Astrocyte (in vitro differentiated cells and primary cell): Measurements from ENCODE around the gene ATP2C1. TPM values are rescaled to one million over a fixed set of nuclear protein-coding genes. Genes with fewer than 3 reads are reported as not detected.
A peak's percentile ranks its signal among the peaks of the same experiment; 100 is the strongest.

ENCODE experiments used
- DNase-seq: peaks from one replicate; pipeline ENCODE4 v3.0.0-alpha.2; 2010; ENCODE audit warnings: low read depth
- FAIRE-seq: peaks from 2 replicates; lab custom pipeline; 2011; peaks lifted over from hg19 to GRCh38; lab: Jason Lieb, UNC
- H2AFZ ChIP-seq: 2 replicates; pipeline ENCODE4 v1.6.0; 2012; ENCODE audit warnings: low read depth, low read length, inconsistent platforms
- H3K27ac ChIP-seq: 2 replicates; pipeline ENCODE4 v1.5.1; 2011; ENCODE audit warnings: low read depth, low read length, inconsistent platforms
- H3K27me3 ChIP-seq: 2 replicates; pipeline ENCODE4 v1.6.0; 2011; ENCODE audit warnings: low read length, inconsistent platforms; ENCODE audit not compliant: insufficient read depth
- H3K36me3 ChIP-seq: 2 replicates; pipeline ENCODE4 v1.5.1; 2011; ENCODE audit warnings: low read length, inconsistent platforms; ENCODE audit not compliant: insufficient read depth
- H3K4me1 ChIP-seq: 2 replicates; pipeline ENCODE4 v1.5.1; 2011; ENCODE audit warnings: low read length, inconsistent platforms; ENCODE audit not compliant: insufficient read depth
- H3K4me2 ChIP-seq: 2 replicates; pipeline ENCODE4 v1.6.0; 2012; ENCODE audit warnings: low read length, inconsistent platforms
- H3K4me3 ChIP-seq: 2 replicates; pipeline ENCODE4 v1.5.1; 2011; ENCODE audit warnings: low read depth, mild to moderate bottlenecking, low read length, inconsistent platforms; ENCODE audit not compliant: insufficient read depth
- H3K79me2 ChIP-seq: 2 replicates; pipeline ENCODE4 v1.6.0; 2012; ENCODE audit warnings: mild to moderate bottlenecking, low read length, inconsistent platforms; ENCODE audit not compliant: insufficient read depth
- H3K9ac ChIP-seq: 2 replicates; pipeline ENCODE4 v1.6.0; 2012; ENCODE audit warnings: mild to moderate bottlenecking, low read length, inconsistent platforms
- H3K9me3 ChIP-seq: 2 replicates; pipeline ENCODE4 v1.5.1; 2012; ENCODE audit warnings: low read depth, mild to moderate bottlenecking, low read length, inconsistent platforms; ENCODE audit not compliant: insufficient read depth
- H4K20me1 ChIP-seq: 2 replicates; pipeline ENCODE4 v1.6.0; 2012; ENCODE audit warnings: low read length, inconsistent platforms; ENCODE audit not compliant: insufficient read depth
- H3K27ac Mint-ChIP-seq: one replicate; pipeline ENCODE4 v1.8.0; 2021; ENCODE audit warnings: mild to moderate bottlenecking, mixed read lengths; ENCODE audit not compliant: unreplicated experiment
- H3K27me3 Mint-ChIP-seq: one replicate; pipeline ENCODE4 v1.8.0; 2021; ENCODE audit warnings: low read depth, mixed read lengths; ENCODE audit not compliant: unreplicated experiment
- H3K36me3 Mint-ChIP-seq: one replicate; pipeline ENCODE4 v1.8.0; 2021; ENCODE audit warnings: low read depth, mixed read lengths; ENCODE audit not compliant: unreplicated experiment
- H3K4me1 Mint-ChIP-seq: one replicate; pipeline ENCODE4 v1.8.0; 2021; ENCODE audit warnings: low read depth, mixed read lengths; ENCODE audit not compliant: unreplicated experiment
- H3K4me3 Mint-ChIP-seq: one replicate; pipeline ENCODE4 v1.8.0; 2021; ENCODE audit warnings: mild to moderate bottlenecking, moderate library complexity, mixed read lengths; ENCODE audit not compliant: unreplicated experiment
- H3K9me3 Mint-ChIP-seq: one replicate; pipeline ENCODE4 v1.8.0; 2021; ENCODE audit warnings: mild to moderate bottlenecking, mixed read lengths; ENCODE audit not compliant: unreplicated experiment
- EZH2 ChIP-seq: IDR thresholded peaks from 2 replicates; pipeline ENCODE4 v1.6.1; 2012; ENCODE audit warnings: mild to moderate bottlenecking, low read length, inconsistent platforms; ENCODE audit not compliant: insufficient read depth
- total RNA-seq: library from RNA; stranded (reverse); gene quantifications from 2 replicates; pipeline ENCODE4 v1.2.1, GENCODE V29; 2021
- TF ChIP-seq, protein P1 (sequence below): IDR thresholded peaks from 2 replicates; pipeline ENCODE4 v1.5.1; 2011; ENCODE audit warnings: low read depth, mild to moderate bottlenecking, inconsistent platforms, low read length, moderate library complexity; ENCODE audit not compliant: insufficient read depth

Gene ATP2C1
- total RNA-seq, 1 donor from 2014 or later, result 132 TPM

DNA sequence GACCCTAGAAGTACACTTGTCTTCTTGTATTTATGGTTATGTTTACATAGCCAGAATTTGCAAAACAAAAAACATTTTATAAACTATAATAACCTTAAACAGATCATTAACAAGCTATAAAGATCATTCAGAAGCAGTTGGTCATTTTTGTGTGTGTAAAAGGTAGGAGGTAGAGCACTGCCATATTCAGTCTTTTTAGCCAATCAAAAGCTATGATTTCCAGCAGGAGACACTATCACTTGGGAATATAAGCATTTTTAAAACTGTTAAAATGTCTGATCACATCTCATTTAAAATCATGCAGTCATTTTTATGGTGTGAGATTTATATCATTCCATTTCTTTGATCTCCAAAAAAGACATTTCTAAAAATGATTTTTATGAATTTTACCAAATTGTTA is 42.6 kb upstream of the ATP2C1 start:
- no peaks in the 10 kb centered on the region for H3K9me3 ChIP-seq
- peak overlapping the region; percentile 60 for H3K27ac Mint-ChIP-seq
- no peaks in the 10 kb centered on the region for H3K79me2 ChIP-seq
- H3K27me3 Mint-ChIP-seq, result no peaks in the 10 kb centered on the region
- H4K20me1 ChIP-seq, result no peaks in the 10 kb centered on the region
- peaks cover 31% of the 10 kb centered on the region for H3K4me1 Mint-ChIP-seq
- H3K4me2 ChIP-seq, result no peak overlapping the region
- H3K9ac ChIP-seq, result no peak overlapping the region
- H3K4me3 Mint-ChIP-seq, result peak overlapping the region; percentile 74
- no peak overlapping the region for H2AFZ ChIP-seq
- H3K4me3 ChIP-seq, result no peak overlapping the region
- H3K27me3 ChIP-seq, result no peaks in the 10 kb centered on the region
- no peak overlapping the region for H3K27ac ChIP-seq
- peaks cover 2% of the 10 kb centered on the region for H3K9me3 Mint-ChIP-seq
- peaks cover 6% of the 10 kb centered on the region for H3K4me1 ChIP-seq
- TF ChIP-seq EZH2, result no peak
- DNase-seq (no peak), FAIRE-seq (no peak)
- H3K36me3 Mint-ChIP-seq, result no peaks in the 10 kb centered on the region
- H3K36me3 ChIP-seq, result no peaks in the 10 kb centered on the region

- Mint-ChIP-seq H3K27ac (no peak overlapping the region), H3K36me3 (no peaks in the 10 kb centered on the region), H3K9me3 (peaks cover 2% of the 10 kb centered on the region), H3K4me3 (no peak overlapping the region), H3K27me3 (no peaks in the 10 kb centered on the region), H3K4me1 (peaks cover 30% of the 10 kb centered on the region)
- Histone ChIP-seq H3K27me3 (no peaks in the 10 kb centered on the region), H3K27ac (no peak overlapping the region), H3K4me2 (no peak overlapping the region), H4K20me1 (no peaks in the 10 kb centered on the region), H3K79me2 (no peaks in the 10 kb centered on the region), H3K9me3 (no peaks in the 10 kb centered on the region), H3K4me1 (peaks cover 6% of the 10 kb centered on the region), H3K9ac (no peak overlapping the region), H2AFZ (no peak overlapping the region), H3K4me3 (no peak overlapping the region), H3K36me3 (no peaks in the 10 kb centered on the region)
- no peak for DNase-seq
- TF ChIP-seq, protein P1, sequence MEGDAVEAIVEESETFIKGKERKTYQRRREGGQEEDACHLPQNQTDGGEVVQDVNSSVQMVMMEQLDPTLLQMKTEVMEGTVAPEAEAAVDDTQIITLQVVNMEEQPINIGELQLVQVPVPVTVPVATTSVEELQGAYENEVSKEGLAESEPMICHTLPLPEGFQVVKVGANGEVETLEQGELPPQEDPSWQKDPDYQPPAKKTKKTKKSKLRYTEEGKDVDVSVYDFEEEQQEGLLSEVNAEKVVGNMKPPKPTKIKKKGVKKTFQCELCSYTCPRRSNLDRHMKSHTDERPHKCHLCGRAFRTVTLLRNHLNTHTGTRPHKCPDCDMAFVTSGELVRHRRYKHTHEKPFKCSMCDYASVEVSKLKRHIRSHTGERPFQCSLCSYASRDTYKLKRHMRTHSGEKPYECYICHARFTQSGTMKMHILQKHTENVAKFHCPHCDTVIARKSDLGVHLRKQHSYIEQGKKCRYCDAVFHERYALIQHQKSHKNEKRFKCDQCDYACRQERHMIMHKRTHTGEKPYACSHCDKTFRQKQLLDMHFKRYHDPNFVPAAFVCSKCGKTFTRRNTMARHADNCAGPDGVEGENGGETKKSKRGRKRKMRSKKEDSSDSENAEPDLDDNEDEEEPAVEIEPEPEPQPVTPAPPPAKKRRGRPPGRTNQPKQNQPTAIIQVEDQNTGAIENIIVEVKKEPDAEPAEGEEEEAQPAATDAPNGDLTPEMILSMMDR, result no peak
- no peak for TF ChIP-seq EZH2
- no peak for FAIRE-seq
Measured at GRCh38 chr3:130853581-130853980, 40.3 kb upstream of the ATP2C1 start.

DNA sequence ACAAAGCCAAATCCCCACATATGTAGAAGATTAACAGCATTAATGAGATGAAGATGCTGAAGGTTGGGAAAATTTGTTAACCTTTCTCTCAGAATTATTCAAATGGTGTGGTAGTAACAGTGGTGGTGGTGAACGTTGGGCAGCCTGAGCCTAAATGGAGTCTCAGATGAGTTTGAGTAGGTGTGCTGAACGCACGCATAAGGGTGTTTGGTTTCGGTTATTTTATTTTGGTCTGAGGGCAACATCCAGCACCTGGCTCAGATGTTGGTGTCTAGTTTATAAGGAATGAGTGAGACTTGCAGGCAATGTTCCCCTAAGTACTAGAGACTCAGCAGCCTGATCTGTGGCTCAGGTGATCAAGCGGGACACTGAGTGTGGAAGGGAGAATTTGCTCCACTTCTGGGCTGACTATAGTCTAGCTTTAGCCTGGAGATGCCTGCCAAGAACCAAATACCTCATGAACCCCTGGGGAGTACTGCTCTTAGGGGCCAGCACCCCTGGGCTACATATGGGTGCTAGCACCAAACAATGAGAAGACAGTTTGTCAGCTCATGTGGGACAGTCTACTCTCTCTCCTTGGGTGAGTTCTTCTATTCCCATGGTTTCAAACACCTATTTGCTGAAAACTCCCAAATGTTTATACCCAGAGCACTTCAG is 39.5 kb upstream of the ATP2C1 start:
- no peak overlapping the region for H3K4me2 ChIP-seq
- no peaks in the 10 kb centered on the region for H3K27me3 ChIP-seq
- H3K4me3 ChIP-seq, result no peak overlapping the region
- Mint-ChIP-seq H3K4me3 (no peak overlapping the region), H3K27me3 (no peaks in the 10 kb centered on the region), H3K4me1 (peaks cover 23% of the 10 kb centered on the region), H3K9me3 (peaks cover 2% of the 10 kb centered on the region), H3K27ac (no peak overlapping the region), H3K36me3 (no peaks in the 10 kb centered on the region)
- no peak for FAIRE-seq
- H3K79me2 ChIP-seq, result no peaks in the 10 kb centered on the region
- no peak overlapping the region for H2AFZ ChIP-seq
- H3K9me3 ChIP-seq, result no peaks in the 10 kb centered on the region
- TF ChIP-seq, protein P1, result no peak
- TF ChIP-seq EZH2, result no peak
- no peaks in the 10 kb centered on the region for H4K20me1 ChIP-seq
- no peak overlapping the region for H3K9ac ChIP-seq
- H3K4me1 ChIP-seq, result peaks cover 6% of the 10 kb centered on the region
- no peak overlapping the region for H3K27ac ChIP-seq
- DNase-seq, result no peak
- H3K36me3 ChIP-seq, result no peaks in the 10 kb centered on the region
